Stimulated activated CD8-positive, alpha-beta memory T cell treated with anti-CD3 and anti-CD28 coated beads, Interleukin-12 subunit alpha, Interleukin-12 subunit beta, amount 100 ng/mL, for 4 hours (primary cell): ENCODE measurements around the gene AP1G2.

Source experiments
- DNase-seq: peaks from one replicate; pipeline ENCODE4 v3.0.0-alpha.2; 2020; ENCODE audit warnings: low read depth

AP1G2 gene

GRCh38 chr14:23557946-23558345 lies 9.6 kb downstream of the AP1G2 start:
- DNase-seq: no peak

GRCh38 chr14:23557521-23557920 lies 10.1 kb downstream of the AP1G2 start:
- DNase-seq: no peak

GRCh38 chr14:23556700-23557440 lies 10.7 kb downstream of the AP1G2 start:
- no peak for DNase-seq

GRCh38 chr14:23555882-23556699 lies 11.5 kb downstream of the AP1G2 start, which contains the start of gene THTPA:
TSS of gene THTPA (plus strand) at chr14:23556271. CDS start at chr14:23556758, 487 bp downstream.
- DNase-seq: peak; percentile 87

- no peak for DNase-seq
Observed at GRCh38 chr14:23555533-23555881, 12.1 kb downstream of the AP1G2 start.

GRCh38 chr14:23551266-23552028 lies 16.1 kb downstream of the AP1G2 start, which contains the start of gene ZFHX2:
TSS of gene ZFHX2 (minus strand) at chr14:23551765. CDS start at chr14:23535325, 16,440 bp downstream.
- peak; percentile 73 for DNase-seq

- DNase-seq: no peak
Observed at GRCh38 chr14:23550812-23551265, 16.8 kb downstream of the AP1G2 start.

- DNase-seq: no peak
Observed at GRCh38 chr14:23550131-23550811, 17.3 kb downstream of the AP1G2 start.

- DNase-seq: no peak
Observed at GRCh38 chr14:23548351-23549318, 19.0 kb downstream of the AP1G2 start.

- DNase-seq: no peak
Observed at GRCh38 chr14:23547924-23548323, 19.7 kb downstream of the AP1G2 start.

- DNase-seq: no peak
Observed at GRCh38 chr14:23546450-23547035, 21.0 kb downstream of the AP1G2 start.

- no peak for DNase-seq
Observed at GRCh38 chr14:23545740-23546365, 21.7 kb downstream of the AP1G2 start.

GRCh38 chr14:23544511-23545447 lies 22.8 kb downstream of the AP1G2 start:
- DNase-seq: no peak

- no peak for DNase-seq
Observed at GRCh38 chr14:23543403-23543802, 24.2 kb downstream of the AP1G2 start.

- no peak for DNase-seq
Observed at GRCh38 chr14:23542261-23542660, 25.3 kb downstream of the AP1G2 start.

- DNase-seq: no peak
Observed at GRCh38 chr14:23540141-23540469, 27.5 kb downstream of the AP1G2 start.

GRCh38 chr14:23539248-23540140 lies 28.1 kb downstream of the AP1G2 start:
- DNase-seq: no peak

- no peak for DNase-seq
Observed at GRCh38 chr14:23538785-23539184, 28.8 kb downstream of the AP1G2 start.
